Osteocyte (in vitro differentiated cells): Measurements from ENCODE around the gene BRICD5. TPM values are rescaled to one million over a fixed set of nuclear protein-coding genes. Genes with fewer than 3 reads are reported as not detected.
"Not testable (repeated sequence)": the region's sequence is repeated elsewhere in the genome, so short reads cannot be mapped to it uniquely, and the experiment has no call there.

Source experiments
- DNase-seq: peaks from one replicate; pipeline ENCODE4 v3.0.0; 2021; ENCODE audit warnings: mixed read lengths; ENCODE audit not compliant: unreplicated experiment; ENCODE audit errors: extremely low spot score
- H3K27ac Mint-ChIP-seq: one replicate; pipeline ENCODE4 v1.8.0; 2021; ENCODE audit warnings: mild to moderate bottlenecking, mixed read lengths; ENCODE audit not compliant: unreplicated experiment
- H3K27me3 Mint-ChIP-seq: one replicate; pipeline ENCODE4 v1.8.0; 2021; ENCODE audit warnings: mixed read lengths; ENCODE audit not compliant: unreplicated experiment
- H3K36me3 Mint-ChIP-seq: one replicate; pipeline ENCODE4 v1.8.0; 2021; ENCODE audit warnings: mixed read lengths; ENCODE audit not compliant: unreplicated experiment
- H3K4me1 Mint-ChIP-seq: one replicate; pipeline ENCODE4 v1.8.0; 2021; ENCODE audit warnings: mixed read lengths; ENCODE audit not compliant: unreplicated experiment
- H3K4me3 Mint-ChIP-seq: one replicate; pipeline ENCODE4 v1.8.0; 2021; ENCODE audit warnings: mild to moderate bottlenecking, moderate library complexity, mixed read lengths; ENCODE audit not compliant: unreplicated experiment
- H3K9me3 Mint-ChIP-seq: one replicate; pipeline ENCODE4 v1.8.0; 2021; ENCODE audit warnings: mixed read lengths; ENCODE audit not compliant: unreplicated experiment
- long read RNA-seq: library from polyadenylated mRNA; unstranded; transcript quantifications from one replicate; pipeline ENCODE4 v2.0.0, GENCODE V29; 2021
- total RNA-seq: library from RNA; stranded (reverse); gene quantifications from 2 replicates; pipeline ENCODE4 v1.2.1, GENCODE V29; 2021
- TF ChIP-seq, protein P1 (sequence below): fragments of 200-600 bp; sonication (generic); IDR thresholded peaks from 2 replicates; pipeline ENCODE4 v1.5.0; 2021; ENCODE audit warnings: antibody characterized with exemption, mild to moderate bottlenecking, moderate library complexity

The BRICD5 gene
- total RNA-seq, result 6.6 and 10.1 TPM in 2 replicates
- long read RNA-seq, result 0 reads

DNA sequence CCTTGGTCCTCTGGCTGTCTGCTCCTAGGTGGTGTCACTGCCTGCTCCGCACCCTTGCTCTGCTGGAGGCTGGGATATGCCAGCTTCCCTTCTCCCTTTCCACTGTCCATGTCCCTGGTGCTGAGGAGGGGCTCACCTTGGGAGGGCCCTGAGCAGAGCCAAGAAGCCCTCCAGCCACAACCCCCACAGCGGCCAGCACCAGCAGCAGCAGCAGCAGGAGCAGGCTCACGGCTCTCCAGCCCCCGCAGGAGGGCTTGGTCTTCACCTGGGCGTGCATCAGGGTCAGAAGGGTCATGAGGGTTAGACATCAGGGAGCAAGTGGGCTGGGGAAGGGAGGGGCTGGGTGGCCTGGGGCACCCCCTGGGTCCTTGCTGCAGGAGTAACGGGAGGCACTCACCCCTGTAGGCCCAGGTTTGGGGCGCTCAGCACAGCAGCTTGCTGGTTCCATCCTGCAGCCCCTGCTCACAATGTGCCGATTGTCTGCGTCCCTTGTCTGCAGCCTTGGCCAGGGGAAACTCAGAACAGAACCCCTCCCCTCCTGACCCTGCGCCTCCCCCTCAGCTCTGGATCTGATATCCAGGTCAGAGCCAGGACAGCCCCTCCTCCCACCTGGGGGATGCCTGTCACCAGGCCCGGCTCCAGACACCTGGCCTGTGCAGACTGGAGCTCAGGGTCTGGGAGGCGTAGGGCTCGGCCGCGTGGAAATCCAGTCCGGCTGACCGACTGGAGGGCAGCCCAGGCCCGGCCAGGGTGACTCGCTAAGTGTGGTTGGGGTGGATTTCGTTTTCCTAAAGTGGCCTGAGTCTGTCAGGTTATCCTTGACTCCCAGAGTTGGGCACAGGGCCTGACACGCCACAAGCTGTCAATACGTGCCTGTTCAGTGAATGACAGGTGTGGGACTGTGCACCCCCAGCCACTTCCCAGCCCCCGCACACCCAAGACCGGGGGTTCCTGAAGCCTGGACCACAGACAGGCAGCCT, at the start of gene BRICD5:
Gene BRICD5, minus strand, starts transcription at position 478 of the 980 bp plus-strand sequence. Its CDS starts 30 bp downstream, at position 448.
- TF ChIP-seq, protein P1, sequence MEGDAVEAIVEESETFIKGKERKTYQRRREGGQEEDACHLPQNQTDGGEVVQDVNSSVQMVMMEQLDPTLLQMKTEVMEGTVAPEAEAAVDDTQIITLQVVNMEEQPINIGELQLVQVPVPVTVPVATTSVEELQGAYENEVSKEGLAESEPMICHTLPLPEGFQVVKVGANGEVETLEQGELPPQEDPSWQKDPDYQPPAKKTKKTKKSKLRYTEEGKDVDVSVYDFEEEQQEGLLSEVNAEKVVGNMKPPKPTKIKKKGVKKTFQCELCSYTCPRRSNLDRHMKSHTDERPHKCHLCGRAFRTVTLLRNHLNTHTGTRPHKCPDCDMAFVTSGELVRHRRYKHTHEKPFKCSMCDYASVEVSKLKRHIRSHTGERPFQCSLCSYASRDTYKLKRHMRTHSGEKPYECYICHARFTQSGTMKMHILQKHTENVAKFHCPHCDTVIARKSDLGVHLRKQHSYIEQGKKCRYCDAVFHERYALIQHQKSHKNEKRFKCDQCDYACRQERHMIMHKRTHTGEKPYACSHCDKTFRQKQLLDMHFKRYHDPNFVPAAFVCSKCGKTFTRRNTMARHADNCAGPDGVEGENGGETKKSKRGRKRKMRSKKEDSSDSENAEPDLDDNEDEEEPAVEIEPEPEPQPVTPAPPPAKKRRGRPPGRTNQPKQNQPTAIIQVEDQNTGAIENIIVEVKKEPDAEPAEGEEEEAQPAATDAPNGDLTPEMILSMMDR, result no peak
- Mint-ChIP-seq H3K4me3 (no peak within 1 kb of the TSS), H3K9me3 (no peaks in the 10 kb centered on the region), H3K4me1 (peaks cover 34% of the 10 kb centered on the region), H3K27me3 (no peaks in the 10 kb centered on the region), H3K36me3 (peaks cover 9% of the 10 kb centered on the region), H3K27ac (no peak within 1 kb of the TSS)
- DNase-seq, result no peak

DNA sequence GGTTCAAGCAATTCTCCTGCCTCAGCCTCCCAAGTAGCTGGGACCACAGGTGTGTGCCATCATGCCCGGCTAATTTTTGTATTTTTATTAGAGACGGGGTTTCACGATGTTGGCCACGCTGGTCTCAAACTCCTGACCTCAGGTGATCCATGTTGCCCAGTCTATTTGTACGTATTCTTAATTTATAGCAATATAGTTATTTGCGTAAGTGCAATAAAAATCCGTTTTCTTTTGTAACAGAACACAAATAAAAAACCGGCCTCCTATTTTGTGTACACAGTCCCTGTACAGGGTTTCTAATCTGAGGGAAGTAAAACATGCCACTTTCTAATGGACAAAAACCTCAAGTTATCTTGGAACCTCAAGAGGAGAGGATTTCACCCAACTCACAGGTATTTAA, 49.6 kb upstream of the BRICD5 start:
- H3K27me3 Mint-ChIP-seq, result no peaks in the 10 kb centered on the region
- H3K4me1 Mint-ChIP-seq, result peaks cover 6% of the 10 kb centered on the region
- no peak for DNase-seq
- H3K9me3 Mint-ChIP-seq, result no peaks in the 10 kb centered on the region
- no peak overlapping the region for H3K4me3 Mint-ChIP-seq
- no peak overlapping the region for H3K27ac Mint-ChIP-seq
- TF ChIP-seq, protein P1, result no peak
- peaks cover 42% of the 10 kb centered on the region for H3K36me3 Mint-ChIP-seq

DNA sequence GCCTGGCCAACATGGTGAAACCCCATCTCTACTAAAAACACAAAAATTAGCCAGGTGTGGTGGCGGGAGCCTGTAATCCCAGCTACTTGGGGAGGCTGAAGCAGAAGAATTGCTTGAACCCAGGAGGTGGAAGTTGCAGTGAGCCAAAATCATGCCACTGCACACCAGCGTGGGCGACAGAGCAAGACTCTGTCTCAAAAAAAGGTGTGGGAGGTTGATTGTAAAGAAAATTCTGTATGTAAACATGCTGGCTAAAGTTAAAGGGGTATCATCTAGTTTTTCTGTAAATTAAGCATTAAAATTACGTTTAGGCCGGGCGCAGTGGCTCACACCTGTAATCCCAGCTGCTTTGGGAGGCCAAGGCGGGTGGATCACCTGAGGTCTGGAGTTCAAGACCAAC, 47.9 kb upstream of the BRICD5 start:
- H3K36me3 Mint-ChIP-seq, result peaks cover 51% of the 10 kb centered on the region
- H3K9me3 Mint-ChIP-seq, DNase-seq, H3K27me3 Mint-ChIP-seq, H3K27ac Mint-ChIP-seq, H3K4me1 Mint-ChIP-seq, H3K4me3 Mint-ChIP-seq: not testable (repeated sequence)

DNA sequence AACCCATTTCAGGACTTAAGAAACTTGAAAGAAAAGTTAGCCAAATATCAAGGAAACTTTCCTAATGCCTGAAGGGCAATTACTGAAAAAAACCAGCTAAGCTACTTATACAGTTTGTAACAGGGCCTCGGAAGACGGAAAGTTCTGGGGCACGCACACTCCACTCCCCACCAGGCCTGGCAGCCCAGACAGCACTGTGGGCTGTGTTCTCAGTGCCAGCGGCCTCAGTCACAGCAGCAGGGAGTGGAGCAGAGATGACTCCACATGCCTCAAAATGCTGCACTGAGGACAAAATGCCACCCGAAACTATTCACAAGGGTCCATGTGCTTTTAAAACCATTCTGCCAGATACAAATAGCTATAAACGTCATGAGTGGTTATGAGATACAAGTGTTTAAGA, 47.1 kb upstream of the BRICD5 start:
- peaks cover 55% of the 10 kb centered on the region for H3K36me3 Mint-ChIP-seq
- no peaks in the 10 kb centered on the region for H3K9me3 Mint-ChIP-seq
- H3K27ac Mint-ChIP-seq, result no peak overlapping the region
- TF ChIP-seq, protein P1, result no peak
- H3K27me3 Mint-ChIP-seq, result no peaks in the 10 kb centered on the region
- no peak for DNase-seq
- peaks cover 5% of the 10 kb centered on the region for H3K4me1 Mint-ChIP-seq
- H3K4me3 Mint-ChIP-seq, result no peak overlapping the region

DNA sequence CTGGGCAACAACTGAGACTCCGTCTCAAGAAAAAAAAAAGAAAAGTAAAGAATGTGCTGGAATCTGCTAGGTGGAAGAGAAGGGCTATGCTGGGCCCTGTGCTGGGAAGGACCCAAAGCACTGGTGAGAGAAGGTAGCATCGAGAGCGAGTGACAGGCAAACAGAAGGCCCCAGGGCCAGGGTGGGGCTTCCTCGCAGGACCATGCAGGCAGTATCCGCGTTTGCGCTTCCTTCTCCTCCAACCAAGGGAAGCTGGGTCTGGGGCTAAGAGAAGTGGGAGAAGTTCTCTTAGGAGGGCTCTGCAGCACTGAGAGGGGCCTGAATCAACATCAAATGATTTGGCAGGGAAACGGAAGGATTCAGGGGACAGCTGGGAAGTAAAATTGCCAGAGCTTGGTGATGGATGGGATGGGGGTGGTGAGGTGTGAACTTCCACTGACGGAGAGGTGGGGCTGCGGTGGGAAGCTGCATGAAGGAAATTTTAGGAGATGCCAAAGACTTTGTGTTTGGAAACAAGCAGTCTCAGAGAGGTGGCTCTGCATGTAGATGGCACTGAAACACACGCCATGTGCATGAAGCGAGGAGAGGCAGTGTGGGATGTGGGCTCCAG, 46.0 kb upstream of the BRICD5 start:
- peaks cover 47% of the 10 kb centered on the region for H3K36me3 Mint-ChIP-seq
- H3K9me3 Mint-ChIP-seq, result no peaks in the 10 kb centered on the region
- peaks cover 9% of the 10 kb centered on the region for H3K4me1 Mint-ChIP-seq
- no peaks in the 10 kb centered on the region for H3K27me3 Mint-ChIP-seq
- no peak for DNase-seq
- TF ChIP-seq, protein P1, result no peak
- no peak overlapping the region for H3K4me3 Mint-ChIP-seq
- peak overlapping the region; percentile 31 for H3K27ac Mint-ChIP-seq
